Adipose tissue (tissue), 3 donors: ENCODE data around the gene AP2A2. TPM values are rescaled to one million over a fixed set of nuclear protein-coding genes. Genes with fewer than 3 reads are reported as not detected.
"Not testable (repeated sequence)": the region's sequence is repeated elsewhere in the genome, so short reads cannot be mapped to it uniquely, and the experiment has no call there.

Experiments
- H3K27ac ChIP-seq: one replicate; pipeline ENCODE4 v1.5.1; 2013; ENCODE audit warnings: low read depth, low read length
- WGBS, 3 donors: extraction: QIAGEN DNeasy Blood & Tissue Kit; methylation state at CpG; one replicate each; pipeline ENCODE4 v1.1.7; 2013; 5-methylcytosine and 5-hydroxymethylcytosine counted together
- polyA plus RNA-seq, 3 donors: library from polyadenylated mRNA; stranded (reverse); fragments of 200-250 nt; gene quantifications; one replicate each; pipeline ENCODE4 v1.2.3, GENCODE V29; 2013
- donor health status: healthy with polysubstance abuse.
- donor health status: Bipolar disorder and iron deficiency.
- donor health status: healthy.

The AP2A2 gene
- polyA plus RNA-seq, 3 donors: 32.0 to 57.4 (median 37.3) TPM

GRCh38 chr11:1015064-1015463 is 89.4 kb downstream of the AP2A2 start:
- no peak overlapping the region for H3K27ac ChIP-seq
- 82 to 98% (median 87%) methylated on average over 7 of the region's 7 CpGs for WGBS, 3 donors

GRCh38 chr11:1015826-1016545 is 90.3 kb downstream of the AP2A2 start:
- WGBS, 3 donors: 86 to 93% (median 89%) methylated on average over 20 of the region's 20 CpGs
- no peak overlapping the region for H3K27ac ChIP-seq

GRCh38 chr11:1016610-1017126 is 91.0 kb downstream of the AP2A2 start:
- WGBS, 3 donors: 61 to 69% (median 66%) methylated on average over 7 of the region's 7 CpGs
- H3K27ac ChIP-seq: not testable (repeated sequence)

- WGBS, 3 donors: 80 to 86% (median 85%) methylated on average over 12 of the region's 12 CpGs
- H3K27ac ChIP-seq: no peak overlapping the region
Observed at GRCh38 chr11:1017269-1018005, 91.8 kb downstream of the AP2A2 start.

- no peak overlapping the region for H3K27ac ChIP-seq
- WGBS, 3 donors: 86 to 93% (median 91%) methylated on average over 9 of the region's 9 CpGs
Observed at GRCh38 chr11:1018091-1018490, 92.4 kb downstream of the AP2A2 start.

GRCh38 chr11:1019321-1019910 is 93.7 kb downstream of the AP2A2 start:
- 85 to 87% (median 86%) methylated on average over 19 to 21 of the region's 21 CpGs for WGBS, 3 donors
- no peak overlapping the region for H3K27ac ChIP-seq

- H3K27ac ChIP-seq: no peak overlapping the region
- WGBS, 3 donors: 92 to 95% (median 94%) methylated on average over 15 to 19 of the region's 19 CpGs
Observed at GRCh38 chr11:1020211-1020905, 94.7 kb downstream of the AP2A2 start.

- 93 to 100% (median 95%) methylated on average over 7 of the region's 7 CpGs for WGBS, 3 donors
- no peak overlapping the region for H3K27ac ChIP-seq
Observed at GRCh38 chr11:1022411-1022810, 96.7 kb downstream of the AP2A2 start.

GRCh38 chr11:1022908-1023810 is 97.5 kb downstream of the AP2A2 start:
- no peak overlapping the region for H3K27ac ChIP-seq
- WGBS, 3 donors: 94 to 96% (median 94%) methylated on average over 28 of the region's 28 CpGs

GRCh38 chr11:1023811-1024596 is 98.3 kb downstream of the AP2A2 start:
- H3K27ac ChIP-seq: no peak overlapping the region
- 90 to 97% (median 95%) methylated on average over 49 to 50 of the region's 50 CpGs for WGBS, 3 donors

GRCh38 chr11:1024597-1025409 is 99.1 kb downstream of the AP2A2 start:
- 87 to 94% (median 89%) methylated on average over 48 of the region's 48 CpGs for WGBS, 3 donors

GRCh38 chr11:1025410-1026162 is 99.9 kb downstream of the AP2A2 start:
- WGBS, 3 donors: 73 to 86% (median 77%) methylated on average over 34 to 35 of the region's 35 CpGs
- no peak overlapping the region for H3K27ac ChIP-seq

More at GRCh38 chr11:1024597-1025409, 99.1 kb downstream of the AP2A2 start:
- H3K27ac ChIP-seq: no peak overlapping the region

- no peak overlapping the region for H3K27ac ChIP-seq
- WGBS, 3 donors: 83 to 91% (median 91%) methylated on average over 9 to 14 of the region's 14 CpGs
Observed at GRCh38 chr11:1026163-1026450, 100.4 kb downstream of the AP2A2 start.

- H3K27ac ChIP-seq: no peak overlapping the region
- WGBS, 3 donors: 81 to 93% (median 84%) methylated on average over 43 to 46 of the region's 46 CpGs
Observed at GRCh38 chr11:1026641-1027482, 101.2 kb downstream of the AP2A2 start.
